ENCODE data around the gene CKAP5. TPM values are rescaled to one million over a fixed set of nuclear protein-coding genes. Genes with fewer than 3 reads are reported as not detected.
"Not testable (repeated sequence)": the region's sequence is repeated elsewhere in the genome, so short reads cannot be mapped to it uniquely, and the experiment has no call there.

The CKAP5 gene
- total RNA-seq, 1 experiment from 2014 or later: 572 TPM

- DNase-seq (ENCODE audit: low spot score): no peak
- Histone ChIP-seq H3K9me3 (ENCODE audit: low read depth, low read length, poor library complexity, severe bottlenecking) (no peaks in the 10 kb centered on the region), H3K36me3 (ENCODE audit: insufficient read depth, low read length, poor library complexity, severe bottlenecking) (peaks cover 6% of the 10 kb centered on the region), H3K27ac (ENCODE audit: low read depth, low read length, poor library complexity, severe bottlenecking) (no peak overlapping the region), H3K4me3 (ENCODE audit: low read depth, low read length, poor library complexity, severe bottlenecking) (no peak overlapping the region), H3K4me1 (ENCODE audit: insufficient read depth, low read length, poor library complexity, severe bottlenecking) (no peaks in the 10 kb centered on the region), H3K27me3 (replicated peaks; ENCODE audit: insufficient read depth, low read depth, low read length, poor library complexity) (no peaks in the 10 kb centered on the region)
- no TSS peak for BruUV-seq (replicated peaks)
- intact Hi-C loops (cut with micrococcal nuclease; ENCODE audit: unreplicated experiment): no loop called here
- POLR2A ChIA-PET (ENCODE audit: low non-redundant PET): no interaction called here
- CTCF ChIA-PET: no interaction called here
- TF ChIP-seq EZH2 (IDR thresholded peaks at IDR 0.05; ENCODE audit: borderline replicate concordance, low read depth, low read length, poor library complexity, severe bottlenecking): no peak
- TF ChIP-seq CTCF (conservative IDR thresholded peaks at IDR 0.05; ENCODE audit: low read depth, low read length): no peak
Observed at GRCh38 chr11:46711303-46711702, 134.8 kb downstream of the CKAP5 start.

GRCh38 chr11:46710821-46711269 lies 135.2 kb downstream of the CKAP5 start:
- CTCF ChIA-PET: no interaction called here
- TF ChIP-seq EZH2 (IDR thresholded peaks at IDR 0.05; ENCODE audit: borderline replicate concordance, low read depth, low read length, poor library complexity, severe bottlenecking) (no peak), CTCF (conservative IDR thresholded peaks at IDR 0.05; ENCODE audit: low read depth, low read length) (no peak)

GRCh38 chr11:46709351-46709750 lies 136.7 kb downstream of the CKAP5 start:
- H3K4me1 ChIP-seq (ENCODE audit: insufficient read depth, low read length, poor library complexity, severe bottlenecking); POLR2A ChIA-PET (ENCODE audit: low non-redundant PET); H3K9me3 ChIP-seq (ENCODE audit: low read depth, low read length, poor library complexity, severe bottlenecking); BruUV-seq (replicated peaks); H3K27ac ChIP-seq (ENCODE audit: low read depth, low read length, poor library complexity, severe bottlenecking); H3K4me3 ChIP-seq (ENCODE audit: low read depth, low read length, poor library complexity, severe bottlenecking); H3K27me3 ChIP-seq (replicated peaks; ENCODE audit: insufficient read depth, low read depth, low read length, poor library complexity); DNase-seq (ENCODE audit: low spot score): not testable (repeated sequence)
- intact Hi-C loops (cut with micrococcal nuclease; ENCODE audit: unreplicated experiment): loop anchor here (10.0 kb wide), 1 partner anchor 445 kb away; no protein-coding TSS in a partner anchor
- CTCF ChIA-PET: interaction anchor here (0.5 kb wide), 1 partner anchor 18 kb away, joined by 3 read pairs; no protein-coding TSS in a partner anchor
- H3K36me3 ChIP-seq (ENCODE audit: insufficient read depth, low read length, poor library complexity, severe bottlenecking): peaks cover 24% of the 10 kb centered on the region

More at GRCh38 chr11:46710821-46711269, 135.2 kb downstream of the CKAP5 start:
- no peak for DNase-seq (ENCODE audit: low spot score)
- POLR2A ChIA-PET (ENCODE audit: low non-redundant PET): no interaction called here
- intact Hi-C loops (cut with micrococcal nuclease; ENCODE audit: unreplicated experiment): no loop called here
- no peak overlapping the region for H3K27ac ChIP-seq (ENCODE audit: low read depth, low read length, poor library complexity, severe bottlenecking)
- no peaks in the 10 kb centered on the region for H3K27me3 ChIP-seq (replicated peaks; ENCODE audit: insufficient read depth, low read depth, low read length, poor library complexity)
- H3K9me3 ChIP-seq (ENCODE audit: low read depth, low read length, poor library complexity, severe bottlenecking): no peaks in the 10 kb centered on the region
- no peaks in the 10 kb centered on the region for H3K4me1 ChIP-seq (ENCODE audit: insufficient read depth, low read length, poor library complexity, severe bottlenecking)
- H3K36me3 ChIP-seq (ENCODE audit: insufficient read depth, low read length, poor library complexity, severe bottlenecking): peaks cover 9% of the 10 kb centered on the region
- no TSS peak for BruUV-seq (replicated peaks)
- H3K4me3 ChIP-seq (ENCODE audit: low read depth, low read length, poor library complexity, severe bottlenecking): no peak overlapping the region

- Histone ChIP-seq H3K36me3 (ENCODE audit: insufficient read depth, low read length, poor library complexity, severe bottlenecking) (peaks cover 45% of the 10 kb centered on the region), H3K27me3 (replicated peaks; ENCODE audit: insufficient read depth, low read depth, low read length, poor library complexity) (no peaks in the 10 kb centered on the region), H3K9me3 (ENCODE audit: low read depth, low read length, poor library complexity, severe bottlenecking) (no peaks in the 10 kb centered on the region), H3K4me1 (ENCODE audit: insufficient read depth, low read length, poor library complexity, severe bottlenecking) (peaks cover 1% of the 10 kb centered on the region), H3K27ac (ENCODE audit: low read depth, low read length, poor library complexity, severe bottlenecking) (no peak overlapping the region), H3K4me3 (ENCODE audit: low read depth, low read length, poor library complexity, severe bottlenecking) (no peak overlapping the region)
- intact Hi-C loops (cut with micrococcal nuclease; ENCODE audit: unreplicated experiment): loop anchor here (10.0 kb wide), 1 partner anchor 448 kb away; no protein-coding TSS in a partner anchor
- BruUV-seq (replicated peaks): no TSS peak
- CTCF ChIA-PET: no interaction called here
- POLR2A ChIA-PET (ENCODE audit: low non-redundant PET): no interaction called here
- TF ChIP-seq CTCF (conservative IDR thresholded peaks at IDR 0.05; ENCODE audit: low read depth, low read length): no peak
- TF ChIP-seq EZH2 (IDR thresholded peaks at IDR 0.05; ENCODE audit: borderline replicate concordance, low read depth, low read length, poor library complexity, severe bottlenecking): no peak
- DNase-seq (ENCODE audit: low spot score): no peak
Observed at GRCh38 chr11:46706886-46707285, 139.2 kb downstream of the CKAP5 start.
